Measurements from ENCODE around the gene APOOL.

Gene APOOL

DNA sequence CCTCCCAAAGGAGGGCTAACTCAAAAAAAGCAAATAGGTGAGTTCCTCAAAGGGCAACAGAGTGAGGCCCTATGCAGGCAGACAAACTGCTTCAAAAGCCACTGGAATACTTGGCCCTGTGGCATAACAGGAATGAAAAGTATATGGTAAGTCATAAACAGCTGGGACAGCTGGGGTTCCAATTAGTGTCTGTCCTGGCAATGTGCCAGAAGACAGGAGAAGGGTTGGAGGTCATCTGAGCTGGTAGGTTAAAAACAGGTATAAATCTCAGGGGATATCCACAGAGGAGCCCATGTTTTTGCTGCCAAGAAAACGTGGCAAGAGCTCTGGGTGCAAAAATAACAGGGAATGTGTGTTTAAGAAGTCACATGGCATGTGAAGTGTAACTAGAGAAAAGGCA lies 111.6 kb downstream of the APOOL start:
- H3K36me3 ChIP-seq (ENCODE audit: low read length) = no peaks in the 10 kb centered on the region
- no peak overlapping the region for H3K9ac ChIP-seq (ENCODE audit: low read length)
- no peaks in the 10 kb centered on the region for H3K9me3 ChIP-seq (ENCODE audit: insufficient read depth, low read length)
- no peaks in the 10 kb centered on the region for H4K20me1 ChIP-seq (ENCODE audit: low read depth, low read length)
- peaks cover 3% of the 10 kb centered on the region; the same call in 1 of the 2 replicates for H3F3A ChIP-seq (ENCODE audit: insufficient read depth)
- no peaks in the 10 kb centered on the region for H3K79me2 ChIP-seq (ENCODE audit: insufficient read depth, low read length)
- H3K27ac ChIP-seq (ENCODE audit: low read depth, low read length) = no peak overlapping the region
- no peaks in the 10 kb centered on the region for H3K27me3 ChIP-seq (ENCODE audit: low read length)
- no peaks in the 10 kb centered on the region for H3K9me2 ChIP-seq (replicated peaks; ENCODE audit: insufficient read depth, low read length)
- no peak overlapping the region for H3K4me3 ChIP-seq (ENCODE audit: insufficient read depth, low read length, poor library complexity, severe bottlenecking)
- TF ChIP-seq EZH2phosphoT487 (conservative IDR thresholded peaks at IDR 0.05; ENCODE audit: low read length) = no peak
- TF ChIP-seq, protein P1, sequence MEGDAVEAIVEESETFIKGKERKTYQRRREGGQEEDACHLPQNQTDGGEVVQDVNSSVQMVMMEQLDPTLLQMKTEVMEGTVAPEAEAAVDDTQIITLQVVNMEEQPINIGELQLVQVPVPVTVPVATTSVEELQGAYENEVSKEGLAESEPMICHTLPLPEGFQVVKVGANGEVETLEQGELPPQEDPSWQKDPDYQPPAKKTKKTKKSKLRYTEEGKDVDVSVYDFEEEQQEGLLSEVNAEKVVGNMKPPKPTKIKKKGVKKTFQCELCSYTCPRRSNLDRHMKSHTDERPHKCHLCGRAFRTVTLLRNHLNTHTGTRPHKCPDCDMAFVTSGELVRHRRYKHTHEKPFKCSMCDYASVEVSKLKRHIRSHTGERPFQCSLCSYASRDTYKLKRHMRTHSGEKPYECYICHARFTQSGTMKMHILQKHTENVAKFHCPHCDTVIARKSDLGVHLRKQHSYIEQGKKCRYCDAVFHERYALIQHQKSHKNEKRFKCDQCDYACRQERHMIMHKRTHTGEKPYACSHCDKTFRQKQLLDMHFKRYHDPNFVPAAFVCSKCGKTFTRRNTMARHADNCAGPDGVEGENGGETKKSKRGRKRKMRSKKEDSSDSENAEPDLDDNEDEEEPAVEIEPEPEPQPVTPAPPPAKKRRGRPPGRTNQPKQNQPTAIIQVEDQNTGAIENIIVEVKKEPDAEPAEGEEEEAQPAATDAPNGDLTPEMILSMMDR (IDR thresholded peaks at IDR 0.05; ENCODE audit: insufficient read depth, low read length, poor library complexity, severe bottlenecking) = no peak
- no peak overlapping the region for H3K4me2 ChIP-seq (ENCODE audit: low read depth, low read length, poor library complexity, severe bottlenecking)
- no peak overlapping the region for H2AFZ ChIP-seq (ENCODE audit: low read depth, low read length, severe bottlenecking)

DNA sequence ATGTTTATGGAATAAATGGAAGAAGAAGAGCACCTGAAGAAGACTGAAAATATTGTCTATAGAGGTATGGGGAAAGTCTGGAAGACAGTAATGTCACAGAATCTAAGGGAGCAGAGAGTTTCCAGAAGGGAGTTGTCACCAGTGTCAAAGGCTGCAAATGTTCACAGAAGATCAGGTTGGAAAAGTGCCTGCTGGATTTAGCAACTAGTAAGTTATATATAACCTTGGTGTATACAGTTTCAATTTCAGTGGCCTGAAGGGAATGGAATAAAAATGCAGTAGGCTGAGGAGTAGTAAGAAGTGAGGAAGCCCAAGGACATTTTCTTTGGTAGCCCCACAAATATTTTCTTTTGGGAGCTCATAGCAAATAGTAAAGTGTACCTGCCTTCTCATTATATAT lies 132.7 kb downstream of the APOOL start:
- Histone ChIP-seq H4K20me1 (ENCODE audit: low read depth, low read length) (no peaks in the 10 kb centered on the region), H2AFZ (ENCODE audit: low read depth, low read length, severe bottlenecking) (no peak overlapping the region), H3K27ac (ENCODE audit: low read depth, low read length) (no peak overlapping the region), H3K36me3 (ENCODE audit: low read length) (no peaks in the 10 kb centered on the region), H3K9me3 (ENCODE audit: insufficient read depth, low read length) (no peaks in the 10 kb centered on the region), H3K79me2 (ENCODE audit: insufficient read depth, low read length) (no peaks in the 10 kb centered on the region), H3K9ac (ENCODE audit: low read length) (no peak overlapping the region), H3K4me3 (ENCODE audit: insufficient read depth, low read length, poor library complexity, severe bottlenecking) (no peak overlapping the region), H3K27me3 (ENCODE audit: low read length) (no peaks in the 10 kb centered on the region), H3K4me2 (ENCODE audit: low read depth, low read length, poor library complexity, severe bottlenecking) (no peak overlapping the region), H3K9me2 (replicated peaks; ENCODE audit: insufficient read depth, low read length) (no peaks in the 10 kb centered on the region), H3F3A (ENCODE audit: insufficient read depth) (no peaks in the 10 kb centered on the region)
- TF ChIP-seq, protein P1 (IDR thresholded peaks at IDR 0.05; ENCODE audit: insufficient read depth, low read length, poor library complexity, severe bottlenecking) = no peak
- no peak for TF ChIP-seq EZH2phosphoT487 (conservative IDR thresholded peaks at IDR 0.05; ENCODE audit: low read length)

- no peak overlapping the region for H3K27ac ChIP-seq (ENCODE audit: low read depth, low read length)
- no peaks in the 10 kb centered on the region for H3K36me3 ChIP-seq (ENCODE audit: low read length)
- no peaks in the 10 kb centered on the region for H3K9me3 ChIP-seq (ENCODE audit: insufficient read depth, low read length)
- no peak overlapping the region for H3K9ac ChIP-seq (ENCODE audit: low read length)
- TF ChIP-seq, protein P1 (IDR thresholded peaks at IDR 0.05; ENCODE audit: insufficient read depth, low read length, poor library complexity, severe bottlenecking) = no peak
- no peak for TF ChIP-seq EZH2phosphoT487 (conservative IDR thresholded peaks at IDR 0.05; ENCODE audit: low read length)
- peak overlapping the region; percentile 29 for H3K4me2 ChIP-seq (ENCODE audit: low read depth, low read length, poor library complexity, severe bottlenecking)
- H3K27me3 ChIP-seq (ENCODE audit: low read length) = no peaks in the 10 kb centered on the region
- H3K4me3 ChIP-seq (ENCODE audit: insufficient read depth, low read length, poor library complexity, severe bottlenecking) = no peak overlapping the region
- H4K20me1 ChIP-seq (ENCODE audit: low read depth, low read length) = no peaks in the 10 kb centered on the region
- no peak overlapping the region for H2AFZ ChIP-seq (ENCODE audit: low read depth, low read length, severe bottlenecking)
- H3F3A ChIP-seq (ENCODE audit: insufficient read depth) = no peaks in the 10 kb centered on the region
- H3K9me2 ChIP-seq (replicated peaks; ENCODE audit: insufficient read depth, low read length) = no peaks in the 10 kb centered on the region
- H3K79me2 ChIP-seq (ENCODE audit: insufficient read depth, low read length) = no peaks in the 10 kb centered on the region
Observed at GRCh38 chrX:85139422-85139821, 135.7 kb downstream of the APOOL start.

All from SU-DHL-6 (cell line).